Trophoblast cell (in vitro differentiated cells and primary cell): ENCODE data around the gene NSF.

Experiments
- DNase-seq, 2 donors: peaks; one replicate each; pipeline ENCODE4 v3.0.0-alpha.2; 2016
- H2AFZ ChIP-seq: 2 replicates; pipeline ENCODE4 v1.6.1; 2013; ENCODE audit warnings: low read length, moderate library complexity, mild to moderate bottlenecking; ENCODE audit not compliant: insufficient read depth, poor library complexity
- H2AK5ac ChIP-seq: 2 replicates; pipeline ENCODE4 v1.6.1; 2013; ENCODE audit warnings: mild to moderate bottlenecking, low read length
- H2BK120ac ChIP-seq: 2 replicates; pipeline ENCODE4 v1.6.1; 2013; ENCODE audit warnings: low read length, mild to moderate bottlenecking, moderate library complexity; ENCODE audit not compliant: insufficient read depth, poor library complexity
- H2BK12ac ChIP-seq: 2 replicates; pipeline ENCODE4 v1.6.1; 2013; ENCODE audit warnings: mild to moderate bottlenecking, low read length, moderate library complexity
- H2BK5ac ChIP-seq: 2 replicates; pipeline ENCODE4 v1.6.1; 2013; ENCODE audit warnings: low read length, low read depth, moderate library complexity, mild to moderate bottlenecking; ENCODE audit not compliant: poor library complexity
- H3K14ac ChIP-seq: 2 replicates; pipeline ENCODE4 v1.6.1; 2013; ENCODE audit warnings: mild to moderate bottlenecking, low read length
- H3K18ac ChIP-seq: 2 replicates; pipeline ENCODE4 v1.6.1; 2013; ENCODE audit warnings: mild to moderate bottlenecking, low read length
- H3K23ac ChIP-seq: 2 replicates; pipeline ENCODE4 v1.6.1; 2013; ENCODE audit warnings: low read length
- H3K27ac ChIP-seq: 2 replicates; pipeline ENCODE4 v1.5.1; 2013; ENCODE audit warnings: low read depth, mild to moderate bottlenecking, inconsistent platforms, low read length, moderate library complexity
- H3K27me3 ChIP-seq: 2 replicates; pipeline ENCODE4 v1.6.1; 2013; ENCODE audit warnings: inconsistent platforms, mild to moderate bottlenecking, low read length, moderate library complexity; ENCODE audit not compliant: insufficient read depth
- H3K36me3 ChIP-seq, 2 experiments: 1 replicate in 1 of 2; 2 replicates in 1 of 2; pipeline ENCODE4 v1.6.1; 2013; ENCODE audit warnings: low read length in 2 of 2, mild to moderate bottlenecking in 2 of 2, moderate library complexity in 1 of 2; ENCODE audit not compliant: insufficient read depth in 2 of 2, control insufficient read depth in 1 of 2
- H3K4ac ChIP-seq: 2 replicates; pipeline ENCODE4 v1.6.1; 2013; ENCODE audit warnings: low read depth, mild to moderate bottlenecking, low read length, moderate library complexity
- H3K4me1 ChIP-seq, 2 experiments: 1 replicate in 1 of 2; 2 replicates in 1 of 2; pipeline ENCODE4 v1.6.1; 2013; ENCODE audit warnings: low read length in 2 of 2, mild to moderate bottlenecking in 2 of 2, moderate library complexity in 1 of 2; ENCODE audit not compliant: insufficient read depth in 2 of 2, control insufficient read depth in 1 of 2
- H3K4me2 ChIP-seq: 2 replicates; pipeline ENCODE4 v1.6.1; 2013; ENCODE audit warnings: inconsistent platforms, mild to moderate bottlenecking, low read length, moderate library complexity
- H3K4me3 ChIP-seq: 2 replicates; pipeline ENCODE4 v1.5.1; 2013; ENCODE audit warnings: mild to moderate bottlenecking, low read depth, low read length, inconsistent platforms
- H3K79me1 ChIP-seq: one replicate; pipeline ENCODE4 v1.6.1; 2013; ENCODE audit warnings: low read length
- H3K79me2 ChIP-seq: 2 replicates; pipeline ENCODE4 v1.6.1; 2013; ENCODE audit warnings: low read length, mild to moderate bottlenecking; ENCODE audit not compliant: control insufficient read depth, insufficient read depth, poor library complexity
- H3K9ac ChIP-seq: 2 replicates; pipeline ENCODE4 v1.6.1; 2013; ENCODE audit warnings: mild to moderate bottlenecking, low read length
- H3K9me3 ChIP-seq: 2 replicates; pipeline ENCODE4 v1.6.1; 2013; ENCODE audit warnings: low read depth, mild to moderate bottlenecking, control low read depth, inconsistent platforms, low read length; ENCODE audit not compliant: insufficient read depth
- H4K12ac ChIP-seq: 2 replicates; pipeline ENCODE4 v1.6.1; 2013; ENCODE audit warnings: low read depth, mild to moderate bottlenecking, low read length, moderate library complexity
- H4K8ac ChIP-seq: 2 replicates; pipeline ENCODE4 v1.6.1; 2013; ENCODE audit warnings: low read depth, mild to moderate bottlenecking, low read length, moderate library complexity
- H4K91ac ChIP-seq: one replicate; pipeline ENCODE4 v1.6.1; 2013; ENCODE audit warnings: low read depth, mild to moderate bottlenecking, low read length, moderate library complexity
- WGBS: extraction: QIAGEN DNeasy Blood & Tissue Kit; methylation state at CpG from one replicate; pipeline ENCODE4 v1.1.7; 2013; ENCODE audit warnings: missing lambda C conversion rate; ENCODE audit not compliant: insufficient read length, insufficient coverage; ENCODE audit errors: extremely low coverage; 5-methylcytosine and 5-hydroxymethylcytosine counted together

The NSF gene

DNA sequence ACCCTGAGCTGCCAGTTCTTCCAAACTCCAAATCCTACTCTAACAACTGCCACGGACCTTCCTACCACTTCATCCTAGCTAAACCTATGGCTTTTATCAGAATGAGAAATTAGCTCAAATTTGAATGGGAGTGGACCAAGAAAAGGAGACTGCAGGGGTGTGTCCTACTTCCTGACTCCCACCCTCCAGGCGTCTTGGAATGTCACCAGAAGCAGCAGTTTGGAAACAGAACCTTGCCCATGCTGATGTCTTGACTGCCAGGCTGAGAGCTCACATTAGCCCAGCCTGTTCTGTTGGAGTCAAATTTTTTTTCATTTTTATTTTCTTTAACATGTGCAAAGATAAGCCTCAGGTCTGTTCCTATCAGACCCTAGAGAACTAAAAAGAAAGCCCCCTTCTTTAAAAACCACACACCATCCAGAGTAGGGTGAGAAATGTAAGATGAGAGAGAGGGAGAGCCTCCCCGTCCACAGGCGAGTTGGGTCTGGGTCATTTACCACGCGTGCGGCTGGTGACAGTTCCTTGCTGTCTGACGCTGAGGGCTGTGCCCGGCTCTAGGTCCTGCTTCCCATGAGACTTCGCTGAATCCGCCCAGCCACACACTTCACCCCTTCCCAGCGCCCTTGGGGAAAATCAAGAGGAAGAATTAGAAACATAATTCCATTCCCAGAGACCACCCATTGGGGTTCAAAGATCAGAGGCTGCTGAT lies 173.7 kb downstream of the NSF start:
- Histone ChIP-seq H3K4me3 (no peak overlapping the region), H2BK120ac (no peak overlapping the region), H3K4ac (no peak overlapping the region), H3K79me1 (no peaks in the 10 kb centered on the region), H3K27me3 (no peaks in the 10 kb centered on the region), H4K8ac (no peak overlapping the region), H4K12ac (no peak overlapping the region), H3K23ac (no peak overlapping the region), H3K4me2 (no peak overlapping the region), H3K9me3 (peaks cover 2% of the 10 kb centered on the region), H3K79me2 (no peaks in the 10 kb centered on the region), H3K9ac (no peak overlapping the region), H3K18ac (no peak overlapping the region), H3K27ac (no peak overlapping the region), H2BK5ac (no peak overlapping the region), H3K4me1 (peaks cover 0 to 8% of the 10 kb centered on the region in 2 experiments), H3K14ac (no peak overlapping the region), H2BK12ac (no peak overlapping the region), H3K36me3 (peaks cover 4 to 5% of the 10 kb centered on the region in 2 experiments), H2AK5ac (no peak overlapping the region), H4K91ac (no peak overlapping the region), H2AFZ (no peak overlapping the region)
- no peak for DNase-seq
- WGBS: no CpG with 5 or more reads among the region's 12 CpGs

DNA sequence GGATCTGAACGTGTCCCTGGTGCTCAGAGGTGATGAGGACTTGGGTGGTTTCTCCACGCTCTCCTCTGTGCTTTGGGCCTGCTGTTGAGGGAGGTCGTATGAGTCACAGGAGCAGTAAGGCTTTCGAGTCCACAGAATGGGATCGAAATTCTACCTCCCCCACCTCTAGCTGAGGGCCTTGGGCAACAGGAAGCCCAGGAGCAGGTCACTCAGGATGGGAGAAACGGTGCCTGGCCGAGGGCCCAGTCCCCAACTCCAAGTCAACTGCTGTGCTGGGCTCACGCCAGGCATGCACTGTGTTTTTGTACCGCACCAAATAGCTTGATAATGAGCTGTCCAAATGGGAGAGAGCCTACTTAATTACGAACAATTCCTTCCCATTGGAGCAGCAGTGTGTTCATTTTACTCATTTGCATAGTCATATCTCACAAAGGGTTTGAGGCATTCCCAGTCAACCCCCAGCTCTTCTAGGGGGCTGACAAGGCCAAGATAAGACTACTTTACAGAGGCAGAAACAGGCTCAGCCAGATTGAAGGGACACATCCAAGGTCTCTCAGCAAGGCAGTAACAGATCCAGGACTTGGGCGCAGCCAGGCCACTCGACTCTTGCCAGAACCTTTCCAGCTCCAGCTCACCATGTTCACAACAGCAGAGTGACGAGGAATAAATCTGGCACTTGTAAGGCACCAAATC lies 174.4 kb downstream of the NSF start:
- Histone ChIP-seq H3K4me3 (no peak overlapping the region), H2AFZ (no peak overlapping the region), H2BK12ac (no peak overlapping the region)

DNA sequence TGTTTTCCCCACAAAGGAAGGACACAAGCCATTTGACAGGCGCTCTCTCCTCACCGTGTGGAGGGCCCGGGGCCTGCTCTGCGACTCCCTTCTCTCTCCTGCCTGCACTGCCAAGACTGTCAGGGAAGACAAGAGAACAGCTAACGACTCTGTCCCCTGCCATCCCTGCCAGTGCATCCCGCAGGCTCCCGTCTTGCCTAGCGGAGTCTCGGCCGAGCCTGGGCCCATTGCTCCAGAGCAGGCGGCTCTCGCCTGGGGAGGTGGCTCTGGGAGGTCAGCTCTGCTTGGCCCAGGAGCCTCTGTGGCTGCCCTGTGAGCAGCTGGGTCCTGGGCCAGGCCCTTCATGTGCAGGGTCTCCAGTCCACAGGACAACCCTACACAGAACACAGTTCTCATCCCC lies 175.0 kb downstream of the NSF start:
- no peak overlapping the region for H3K23ac ChIP-seq
- no peaks in the 10 kb centered on the region for H3K27me3 ChIP-seq
- DNase-seq: no peak
- no peak overlapping the region for H3K14ac ChIP-seq
- H3K4me3 ChIP-seq: no peak overlapping the region
- no peak overlapping the region for H2BK12ac ChIP-seq
- peaks cover 4 to 16% of the 10 kb centered on the region in 2 experiments for H3K4me1 ChIP-seq
- no peak overlapping the region for H3K18ac ChIP-seq
- H3K4ac ChIP-seq: no peak overlapping the region
- no peak overlapping the region for H3K9ac ChIP-seq
- no peak overlapping the region for H3K4me2 ChIP-seq
- no CpG with 5 or more reads among the region's 12 CpGs for WGBS
- no peak overlapping the region for H3K27ac ChIP-seq
- no peak overlapping the region for H4K91ac ChIP-seq
- no peak overlapping the region for H2AK5ac ChIP-seq
- peaks cover 3 to 5% of the 10 kb centered on the region in 2 experiments for H3K36me3 ChIP-seq
- H3K79me1 ChIP-seq: no peaks in the 10 kb centered on the region
- no peak overlapping the region for H2AFZ ChIP-seq
- H3K79me2 ChIP-seq: no peaks in the 10 kb centered on the region
- H4K8ac ChIP-seq: no peak overlapping the region
- H2BK120ac ChIP-seq: no peak overlapping the region
- H4K12ac ChIP-seq: no peak overlapping the region
- no peak overlapping the region for H2BK5ac ChIP-seq
- peaks cover 2% of the 10 kb centered on the region for H3K9me3 ChIP-seq

More for the DNA sequence above, 174.4 kb downstream of the NSF start:
- no CpG with 5 or more reads among the region's 13 CpGs for WGBS
- no peak overlapping the region for H2BK5ac ChIP-seq
- H3K27ac ChIP-seq: no peak overlapping the region
- peaks cover 2% of the 10 kb centered on the region for H3K9me3 ChIP-seq
- no peak overlapping the region for H3K9ac ChIP-seq
- H4K91ac ChIP-seq: no peak overlapping the region
- H4K12ac ChIP-seq: no peak overlapping the region
- H3K4me2 ChIP-seq: no peak overlapping the region
- no peaks in the 10 kb centered on the region for H3K27me3 ChIP-seq
- H3K4ac ChIP-seq: no peak overlapping the region
- no peak overlapping the region for H3K23ac ChIP-seq
- peaks cover 3 to 5% of the 10 kb centered on the region in 2 experiments for H3K36me3 ChIP-seq
- no peak overlapping the region for H4K8ac ChIP-seq
- H3K4me1 ChIP-seq: peaks cover under 1 to 10% of the 10 kb centered on the region in 2 experiments
- no peak overlapping the region for H2AK5ac ChIP-seq
- no peak overlapping the region for H3K18ac ChIP-seq
- no peak overlapping the region for H3K14ac ChIP-seq
- H3K79me2 ChIP-seq: no peaks in the 10 kb centered on the region
- DNase-seq: no peak
- no peak overlapping the region for H2BK120ac ChIP-seq
- H3K79me1 ChIP-seq: no peaks in the 10 kb centered on the region

DNA sequence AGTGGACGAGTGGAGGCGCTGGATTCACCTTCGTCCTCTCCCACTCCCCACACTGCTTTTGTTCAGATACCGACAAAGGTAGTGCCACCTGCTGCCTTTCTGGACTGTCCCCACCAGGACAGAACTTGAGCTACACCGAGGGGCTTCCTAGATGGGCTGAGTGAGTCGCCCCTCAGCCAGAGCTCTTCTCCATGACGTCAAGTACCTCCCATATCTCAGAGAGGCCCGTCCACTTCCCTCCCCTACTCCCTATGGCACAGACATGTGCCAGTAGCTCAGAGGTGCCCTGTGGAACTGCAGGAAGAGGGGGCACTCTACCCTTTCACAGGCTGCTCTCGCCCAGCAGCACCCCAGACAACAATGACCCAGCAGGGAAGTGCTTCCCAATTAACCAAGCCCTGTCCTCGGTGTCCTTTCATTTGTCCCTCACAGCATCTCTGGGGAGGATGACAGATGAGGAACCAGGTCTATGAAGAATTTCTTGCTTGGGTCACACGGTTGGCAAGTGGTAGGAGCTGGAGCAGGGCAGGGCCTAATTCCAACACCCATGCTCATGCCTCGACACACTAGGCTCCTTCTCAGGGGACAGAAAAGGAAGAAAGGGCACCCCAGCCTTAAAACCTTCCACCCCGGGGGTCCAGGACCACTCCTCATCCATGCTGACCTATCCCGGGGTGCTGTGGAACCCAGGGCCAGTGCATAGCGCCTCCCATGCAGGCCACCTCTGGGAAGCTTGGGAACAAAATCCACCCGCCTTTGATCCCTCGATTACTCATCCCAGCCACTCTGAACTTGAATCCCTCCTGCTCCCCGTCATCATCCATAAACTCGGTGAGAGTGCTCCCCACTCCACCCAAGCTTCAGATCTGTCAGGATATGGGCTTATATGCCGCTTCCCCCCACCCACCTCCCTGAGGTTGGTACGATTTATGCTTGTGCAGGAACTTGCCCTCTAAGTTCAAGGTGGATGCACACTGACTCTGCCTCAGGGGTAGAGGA lies 176.3 kb downstream of the NSF start:
- Histone ChIP-seq H4K8ac (no peak overlapping the region), H3K14ac (no peak overlapping the region), H3K9me3 (peaks cover 2% of the 10 kb centered on the region), H3K4me1 (peaks cover 7 to 19% of the 10 kb centered on the region in 2 experiments), H3K79me1 (peaks cover 5% of the 10 kb centered on the region), H3K36me3 (peaks cover 3 to 5% of the 10 kb centered on the region in 2 experiments), H2BK5ac (no peak overlapping the region), H3K4me2 (no peak overlapping the region), H3K4me3 (no peak overlapping the region), H3K18ac (no peak overlapping the region), H4K12ac (no peak overlapping the region), H3K9ac (no peak overlapping the region), H2AK5ac (no peak overlapping the region), H2AFZ (no peak overlapping the region), H3K27ac (no peak overlapping the region), H3K27me3 (no peaks in the 10 kb centered on the region), H3K4ac (no peak overlapping the region), H3K79me2 (peaks cover 2% of the 10 kb centered on the region), H2BK12ac (no peak overlapping the region), H4K91ac (no peak overlapping the region), H3K23ac (no peak overlapping the region), H2BK120ac (no peak overlapping the region)
- no CpG with 5 or more reads among the region's 21 CpGs for WGBS
- no peak for DNase-seq
